KMS-11 (cell line): ENCODE results near the gene AUTS2.

Experiments
- H2AFZ ChIP-seq: fragments of 200-600 bp; sonication (generic); 2 replicates; pipeline ENCODE4 v1.6.1; 2016; ENCODE audit warnings: antibody characterized with exemption, mixed run types, low read depth
- H3K27ac ChIP-seq: fragments of 200-600 bp; sonication (generic); 2 replicates; pipeline ENCODE4 v1.6.1; 2016; ENCODE audit warnings: mild to moderate bottlenecking, mixed run types
- H3K27me3 ChIP-seq: fragments of 200-600 bp; sonication (generic); 2 replicates; pipeline ENCODE4 v1.6.1; 2017; ENCODE audit warnings: mild to moderate bottlenecking, low read depth, mixed run types, moderate library complexity; ENCODE audit not compliant: insufficient read depth
- H3K36me3 ChIP-seq: fragments of 200-600 bp; sonication (generic); 2 replicates; pipeline ENCODE4 v1.6.1; 2017; ENCODE audit warnings: mild to moderate bottlenecking, mixed run types; ENCODE audit not compliant: insufficient read depth
- H3K4me1 ChIP-seq: fragments of 200-600 bp; sonication (generic); 2 replicates; pipeline ENCODE4 v1.6.1; 2016; ENCODE audit warnings: mild to moderate bottlenecking, low read depth, mixed run types; ENCODE audit not compliant: poor library complexity, severe bottlenecking
- H3K4me2 ChIP-seq: fragments of 200-600 bp; sonication (generic); 2 replicates; pipeline ENCODE4 v1.7.0; 2016; ENCODE audit warnings: mild to moderate bottlenecking, mixed run types
- H3K4me3 ChIP-seq: fragments of 200-600 bp; sonication (generic); IDR thresholded peaks from 2 replicates; pipeline ENCODE4 v1.6.1; 2017; ENCODE audit warnings: low read depth, low read length, mixed read lengths; ENCODE audit not compliant: insufficient read depth
- H3K79me2 ChIP-seq: fragments of 200-600 bp; sonication (generic); 2 replicates; pipeline ENCODE4 v1.6.1; 2016; ENCODE audit warnings: low read depth, mixed run types; ENCODE audit not compliant: insufficient read depth
- H3K9ac ChIP-seq: fragments of 200-600 bp; sonication (generic); 2 replicates; pipeline ENCODE4 v1.6.1; 2016; ENCODE audit warnings: mild to moderate bottlenecking, mixed run types
- H4K20me1 ChIP-seq: fragments of 200-600 bp; sonication (generic); 2 replicates; pipeline ENCODE4 v1.6.1; 2016; ENCODE audit warnings: mild to moderate bottlenecking, mixed run types; ENCODE audit not compliant: insufficient read depth
- TF ChIP-seq, protein P1 (sequence below): fragments of 200-600 bp; sonication (generic); conservative IDR thresholded peaks from 2 replicates; pipeline ENCODE4 v1.6.1; 2017; ENCODE audit warnings: low read depth, mild to moderate bottlenecking, antibody characterized with exemption, low read length, moderate library complexity, mixed read lengths

The AUTS2 gene

DNA sequence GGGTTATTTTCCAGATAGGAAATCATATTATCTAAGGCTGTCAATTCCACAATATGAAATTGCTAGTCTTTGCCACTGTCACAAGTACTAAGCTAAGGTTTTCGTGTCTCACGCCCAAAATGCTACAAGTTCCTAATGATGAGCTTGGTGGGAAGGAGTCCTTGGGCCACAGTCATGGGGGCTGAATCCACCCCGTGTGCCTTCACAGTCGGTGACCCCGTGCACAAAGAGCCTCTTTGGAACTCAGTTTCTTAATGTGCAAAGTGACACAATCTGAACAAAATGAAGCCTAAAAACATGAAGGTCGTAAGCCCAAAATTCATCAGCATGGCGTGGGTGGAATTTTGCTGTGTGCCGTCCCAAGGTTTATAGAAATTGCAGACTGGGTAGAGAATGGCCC, 1196.7 kb downstream of the AUTS2 start:
- no peak overlapping the region for H2AFZ ChIP-seq
- H3K27ac ChIP-seq, result no peak overlapping the region
- H4K20me1 ChIP-seq, result no peaks in the 10 kb centered on the region
- H3K9ac ChIP-seq, result no peak overlapping the region
- no peaks in the 10 kb centered on the region for H3K27me3 ChIP-seq
- H3K79me2 ChIP-seq, result no peaks in the 10 kb centered on the region
- H3K4me3 ChIP-seq, result no peak overlapping the region
- no peak overlapping the region for H3K4me2 ChIP-seq
- H3K4me1 ChIP-seq, result no peaks in the 10 kb centered on the region
- TF ChIP-seq, protein P1, sequence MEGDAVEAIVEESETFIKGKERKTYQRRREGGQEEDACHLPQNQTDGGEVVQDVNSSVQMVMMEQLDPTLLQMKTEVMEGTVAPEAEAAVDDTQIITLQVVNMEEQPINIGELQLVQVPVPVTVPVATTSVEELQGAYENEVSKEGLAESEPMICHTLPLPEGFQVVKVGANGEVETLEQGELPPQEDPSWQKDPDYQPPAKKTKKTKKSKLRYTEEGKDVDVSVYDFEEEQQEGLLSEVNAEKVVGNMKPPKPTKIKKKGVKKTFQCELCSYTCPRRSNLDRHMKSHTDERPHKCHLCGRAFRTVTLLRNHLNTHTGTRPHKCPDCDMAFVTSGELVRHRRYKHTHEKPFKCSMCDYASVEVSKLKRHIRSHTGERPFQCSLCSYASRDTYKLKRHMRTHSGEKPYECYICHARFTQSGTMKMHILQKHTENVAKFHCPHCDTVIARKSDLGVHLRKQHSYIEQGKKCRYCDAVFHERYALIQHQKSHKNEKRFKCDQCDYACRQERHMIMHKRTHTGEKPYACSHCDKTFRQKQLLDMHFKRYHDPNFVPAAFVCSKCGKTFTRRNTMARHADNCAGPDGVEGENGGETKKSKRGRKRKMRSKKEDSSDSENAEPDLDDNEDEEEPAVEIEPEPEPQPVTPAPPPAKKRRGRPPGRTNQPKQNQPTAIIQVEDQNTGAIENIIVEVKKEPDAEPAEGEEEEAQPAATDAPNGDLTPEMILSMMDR, result no peak
- H3K36me3 ChIP-seq, result peaks cover 6% of the 10 kb centered on the region; the same call in 1 of the 2 replicates

DNA sequence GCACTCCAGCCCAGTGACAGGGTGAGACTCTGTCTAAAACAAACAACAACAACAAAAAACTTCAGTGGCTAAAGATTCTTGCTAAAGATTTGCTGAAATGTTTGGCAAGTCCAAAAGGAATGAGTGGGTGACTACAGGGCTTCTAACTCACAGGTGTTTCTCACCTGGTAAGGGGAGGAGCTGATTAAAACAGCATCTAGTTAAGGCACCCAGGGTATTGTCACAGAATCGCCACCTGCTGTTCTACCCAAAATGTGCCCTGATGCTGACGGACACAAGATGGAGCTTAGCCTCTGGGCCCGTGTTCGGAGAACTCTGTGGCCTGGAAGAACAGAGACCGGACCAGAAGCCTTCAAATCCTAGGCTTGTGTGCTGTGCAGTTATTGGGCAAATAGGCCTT, 1197.7 kb downstream of the AUTS2 start:
- Histone ChIP-seq H4K20me1 (no peaks in the 10 kb centered on the region), H3K36me3 (peaks cover 6% of the 10 kb centered on the region; the same call in 1 of the 2 replicates), H3K4me2 (no peak overlapping the region), H3K27me3 (no peaks in the 10 kb centered on the region), H3K9ac (no peak overlapping the region), H3K4me1 (no peaks in the 10 kb centered on the region), H3K27ac (no peak overlapping the region), H3K79me2 (no peaks in the 10 kb centered on the region), H2AFZ (no peak overlapping the region), H3K4me3 (no peak overlapping the region)
- TF ChIP-seq, protein P1, result no peak

DNA sequence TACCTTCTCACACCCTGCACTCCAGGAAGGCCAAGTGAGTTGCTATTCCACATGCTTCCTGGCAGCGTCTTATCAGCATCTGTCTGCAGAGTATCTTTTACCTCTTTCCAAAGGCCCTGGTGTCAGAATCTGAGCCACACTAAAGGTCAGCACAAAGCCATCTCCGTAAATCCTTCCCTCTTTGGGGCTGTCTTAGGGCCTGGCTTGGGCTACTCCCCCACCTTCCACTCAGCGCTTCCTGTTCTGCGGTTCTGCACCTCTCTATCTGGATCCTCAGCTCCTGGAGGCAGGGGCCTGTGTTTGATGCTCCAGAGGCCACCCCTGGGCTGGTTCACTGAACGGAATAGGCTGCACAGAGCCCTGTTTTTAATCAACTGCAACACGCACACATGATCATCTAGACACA, 1198.8 kb downstream of the AUTS2 start:
- Histone ChIP-seq H3K4me2 (no peak overlapping the region), H3K36me3 (peaks cover 6% of the 10 kb centered on the region; the same call in 1 of the 2 replicates), H2AFZ (no peak overlapping the region), H3K27me3 (no peaks in the 10 kb centered on the region), H3K4me3 (no peak overlapping the region), H3K4me1 (no peaks in the 10 kb centered on the region), H3K9ac (no peak overlapping the region), H3K79me2 (no peaks in the 10 kb centered on the region), H4K20me1 (no peaks in the 10 kb centered on the region), H3K27ac (no peak overlapping the region)
- TF ChIP-seq, protein P1, result no peak

DNA sequence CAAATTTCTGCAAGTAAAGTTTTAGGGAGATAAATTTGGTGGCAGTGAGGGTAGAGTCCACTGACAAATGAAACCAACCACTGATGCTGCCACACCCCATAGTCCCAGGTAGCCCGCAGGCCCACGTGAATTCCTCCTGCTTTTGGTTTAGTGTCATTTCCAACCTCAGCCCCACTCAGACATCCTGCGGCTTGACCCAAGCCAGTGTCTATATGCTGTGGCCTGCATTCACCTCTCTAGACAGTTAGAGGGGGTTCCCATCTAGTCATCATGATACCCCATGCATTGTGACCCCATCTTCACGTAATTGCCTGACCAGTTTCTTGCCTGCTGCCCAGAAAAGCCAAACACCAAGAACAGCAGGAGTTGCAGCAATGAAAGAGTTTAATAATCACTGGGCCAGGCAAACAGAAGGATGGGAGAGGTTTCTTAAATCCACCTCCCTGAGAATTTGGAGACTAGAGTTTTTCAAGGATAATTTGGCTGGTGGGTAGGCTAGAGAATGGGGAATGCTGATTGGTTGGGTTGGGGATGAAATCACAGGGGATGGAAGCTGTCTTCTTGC, 1201.6 kb downstream of the AUTS2 start:
- no peak overlapping the region for H3K4me2 ChIP-seq
- no peak overlapping the region for H2AFZ ChIP-seq
- H3K79me2 ChIP-seq, result no peaks in the 10 kb centered on the region
- H3K4me3 ChIP-seq, result no peak overlapping the region
- H4K20me1 ChIP-seq, result no peaks in the 10 kb centered on the region
- no peak overlapping the region for H3K9ac ChIP-seq
- no peaks in the 10 kb centered on the region for H3K36me3 ChIP-seq
- H3K27me3 ChIP-seq, result no peaks in the 10 kb centered on the region
- TF ChIP-seq, protein P1, result no peak
- H3K4me1 ChIP-seq, result no peaks in the 10 kb centered on the region
- no peak overlapping the region for H3K27ac ChIP-seq
